H9 (cell line): ENCODE data around the gene DPYD. TPM values are rescaled to one million over a fixed set of nuclear protein-coding genes. Genes with fewer than 3 reads are reported as not detected.

ENCODE experiments used
- DNase-seq: peaks from one replicate; pipeline ENCODE4 v3.0.0-alpha.2; 2017
- H2AFZ ChIP-seq: one replicate; pipeline ENCODE4 v1.6.1; 2013; ENCODE audit warnings: mild to moderate bottlenecking, low read length, control low read depth, moderate library complexity
- H2AK5ac ChIP-seq: 2 replicates; pipeline ENCODE4 v1.6.1; 2013; ENCODE audit warnings: low read length, control low read depth, mixed read lengths; ENCODE audit not compliant: insufficient read length
- H2BK120ac ChIP-seq: one replicate; pipeline ENCODE4 v1.6.1; 2013; ENCODE audit warnings: low read depth, mild to moderate bottlenecking, low read length, control low read depth, inconsistent platforms; ENCODE audit not compliant: poor library complexity, severe bottlenecking
- H2BK12ac ChIP-seq: 2 replicates; pipeline ENCODE4 v1.6.1; 2013; ENCODE audit warnings: low read length, control low read depth, mixed read lengths, low read depth; ENCODE audit not compliant: insufficient read length
- H2BK15ac ChIP-seq: 2 replicates; pipeline ENCODE4 v1.6.1; 2013; ENCODE audit warnings: low read depth, low read length, control low read depth
- H2BK20ac ChIP-seq: one replicate; pipeline ENCODE4 v1.6.1; 2013; ENCODE audit warnings: low read depth, mild to moderate bottlenecking, low read length, control low read depth, inconsistent platforms; ENCODE audit not compliant: poor library complexity, severe bottlenecking
- H2BK5ac ChIP-seq: 2 replicates; pipeline ENCODE4 v1.6.1; 2013; ENCODE audit warnings: low read length, control low read depth, mixed read lengths; ENCODE audit not compliant: insufficient read length
- H3K14ac ChIP-seq: 2 replicates; pipeline ENCODE4 v1.6.1; 2013; ENCODE audit warnings: low read length, control low read depth; ENCODE audit not compliant: insufficient read depth
- H3K18ac ChIP-seq: 2 replicates; pipeline ENCODE4 v1.6.1; 2013; ENCODE audit warnings: low read depth, mild to moderate bottlenecking, mixed read lengths, low read length, control low read depth; ENCODE audit not compliant: insufficient read length
- H3K23ac ChIP-seq: 2 replicates; pipeline ENCODE4 v1.6.1; 2013; ENCODE audit warnings: low read length, control low read depth, mixed read lengths, low read depth; ENCODE audit not compliant: insufficient read length
- H3K23me2 ChIP-seq: 2 replicates; pipeline ENCODE4 v1.6.1; 2013; ENCODE audit warnings: low read depth, mild to moderate bottlenecking, mixed read lengths, low read length, control low read depth; ENCODE audit not compliant: insufficient read length, poor library complexity, severe bottlenecking
- H3K27ac ChIP-seq: 2 replicates; pipeline ENCODE4 v1.5.1; 2013; ENCODE audit warnings: low read length, control low read depth, mixed read lengths, low read depth; ENCODE audit not compliant: insufficient read length
- H3K27me3 ChIP-seq: 2 replicates; pipeline ENCODE4 v1.6.1; 2013; ENCODE audit warnings: low read length, control low read depth, inconsistent platforms; ENCODE audit not compliant: insufficient read depth
- H3K4ac ChIP-seq: 2 replicates; pipeline ENCODE4 v1.6.1; 2013; ENCODE audit warnings: low read depth, mild to moderate bottlenecking, control low read depth, inconsistent platforms, low read length, moderate library complexity
- H3K4me1 ChIP-seq: 2 replicates; pipeline ENCODE4 v1.6.1; 2013; ENCODE audit warnings: low read length, control low read depth, inconsistent platforms; ENCODE audit not compliant: insufficient read depth
- H3K4me2 ChIP-seq: 2 replicates; pipeline ENCODE4 v1.6.1; 2013; ENCODE audit warnings: low read length, control low read depth, mixed read lengths; ENCODE audit not compliant: insufficient read length, insufficient read depth
- H3K56ac ChIP-seq: 2 replicates; pipeline ENCODE4 v1.6.1; 2013; ENCODE audit warnings: low read depth, mild to moderate bottlenecking, mixed read lengths, low read length, control low read depth; ENCODE audit not compliant: insufficient read length
- H3K79me1 ChIP-seq: 2 replicates; pipeline ENCODE4 v1.6.1; 2013; ENCODE audit warnings: low read depth, mild to moderate bottlenecking, moderate library complexity, low read length, control low read depth, inconsistent platforms; ENCODE audit not compliant: insufficient read depth, poor library complexity, severe bottlenecking
- H3K79me2 ChIP-seq: 2 replicates; pipeline ENCODE4 v1.6.1; 2013; ENCODE audit warnings: low read length, control low read depth, inconsistent platforms; ENCODE audit not compliant: insufficient read depth
- H3K9ac ChIP-seq: 2 replicates; pipeline ENCODE4 v1.6.1; 2013; ENCODE audit warnings: low read length, control low read depth, mixed read lengths; ENCODE audit not compliant: insufficient read length; ENCODE audit errors: extremely low read depth
- H3K9me3 ChIP-seq: one replicate; pipeline ENCODE4 v1.6.1; 2013; ENCODE audit warnings: low read depth, low read length, inconsistent platforms; ENCODE audit not compliant: control insufficient read depth
- H3T11ph ChIP-seq: one replicate; pipeline ENCODE4 v1.6.1; 2013; ENCODE audit warnings: mild to moderate bottlenecking, low read length, control low read depth, inconsistent platforms
- H4K20me1 ChIP-seq: one replicate; pipeline ENCODE4 v1.6.1; 2013; ENCODE audit not compliant: control insufficient read depth, insufficient read length, insufficient read depth
- H4K5ac ChIP-seq: 2 replicates; pipeline ENCODE4 v1.6.1; 2013; ENCODE audit warnings: low read depth, mild to moderate bottlenecking, mixed read lengths, low read length, control low read depth; ENCODE audit not compliant: insufficient read length
- H4K8ac ChIP-seq: replicated peaks from 2 replicates; pipeline ENCODE4 v1.6.1; 2013; ENCODE audit warnings: low read length, control low read depth, mixed read lengths, low read depth; ENCODE audit not compliant: insufficient read length
- H4K91ac ChIP-seq: 2 replicates; pipeline ENCODE4 v1.6.1; 2013; ENCODE audit warnings: low read depth, mild to moderate bottlenecking, moderate library complexity, mixed read lengths, low read length, control low read depth; ENCODE audit not compliant: insufficient read length
- H3K27ac Mint-ChIP-seq, 3 experiments: 2 replicates in 2 of 3; 3 replicates in 1 of 3; pipeline ENCODE4 v1.8.0; 2020 to 2021; ENCODE audit warnings: mixed read lengths in 3 of 3, mild to moderate bottlenecking in 1 of 3, moderate library complexity in 1 of 3
- H3K27me3 Mint-ChIP-seq: 2 replicates; pipeline ENCODE4 v1.8.0; 2021; ENCODE audit warnings: low read depth, mild to moderate bottlenecking, moderate library complexity, mixed read lengths
- H3K36me3 Mint-ChIP-seq, 3 experiments: 2 replicates in 2 of 3; 3 replicates in 1 of 3; pipeline ENCODE4 v1.8.0; 2020 to 2021; ENCODE audit warnings: low read depth in 3 of 3, mixed read lengths in 3 of 3; ENCODE audit not compliant: insufficient read depth in 1 of 3
- H3K4me1 Mint-ChIP-seq, 2 experiments: 2 replicates each; pipeline ENCODE4 v1.8.0; 2020; ENCODE audit warnings: mixed read lengths in 2 of 2
- H3K4me3 Mint-ChIP-seq, 2 experiments: 2 replicates in 1 of 2; 3 replicates in 1 of 2; pipeline ENCODE4 v1.8.0; 2020 to 2021; ENCODE audit warnings: mild to moderate bottlenecking in 2 of 2, mixed read lengths in 2 of 2, moderate library complexity in 1 of 2
- H3K9me3 Mint-ChIP-seq, 2 experiments: 2 replicates in 1 of 2; 3 replicates in 1 of 2; pipeline ENCODE4 v1.8.0; 2020; ENCODE audit warnings: mild to moderate bottlenecking in 2 of 2, mixed read lengths in 2 of 2, moderate library complexity in 1 of 2
- total RNA-seq: library from RNA; stranded (reverse); gene quantifications from 2 replicates; pipeline ENCODE4 v1.2.1, GENCODE V29; 2021
- TF ChIP-seq, protein P1 (sequence below): fragments of 200-600 bp; sonication (generic); conservative IDR thresholded peaks from 3 replicates; pipeline ENCODE4 v1.8.0; 2021; ENCODE audit warnings: antibody characterized with exemption, mild to moderate bottlenecking

DPYD gene
- total RNA-seq, 1 experiment from 2014 or later, result 0.37 TPM

DNA sequence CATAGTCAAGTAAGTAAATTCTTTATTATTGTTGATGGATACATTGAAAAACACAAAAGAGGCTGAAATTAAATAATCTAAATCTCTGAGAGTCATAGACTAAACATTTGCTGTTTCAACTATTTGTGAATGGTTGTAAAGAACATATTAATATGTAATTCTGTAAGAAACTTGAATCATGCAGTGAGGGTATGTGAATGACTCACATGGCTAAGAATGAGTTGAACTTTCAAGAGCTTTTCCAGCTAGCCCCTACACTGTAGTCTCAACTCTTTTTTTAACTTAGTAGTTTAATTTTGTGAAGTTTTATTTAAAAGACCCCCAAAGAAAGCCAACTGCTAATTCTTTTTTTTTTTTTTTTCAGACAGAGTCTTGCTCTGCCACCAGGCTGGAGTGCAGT lies 588.1 kb downstream of the DPYD start:
- H4K5ac ChIP-seq, result no peak overlapping the region
- H3K9ac ChIP-seq, result no peak overlapping the region
- no peak overlapping the region for H3K4me2 ChIP-seq
- no peak overlapping the region for H2BK20ac ChIP-seq
- H2AK5ac ChIP-seq, result no peak overlapping the region
- H3K27me3 Mint-ChIP-seq, result no peaks in the 10 kb centered on the region
- no peak overlapping the region for H3T11ph ChIP-seq
- no peak overlapping the region for H3K4me3 Mint-ChIP-seq
- no peaks in the 10 kb centered on the region for H3K79me1 ChIP-seq
- no peak overlapping the region for H3K14ac ChIP-seq
- no peak overlapping the region for H2BK15ac ChIP-seq
- no peak for DNase-seq
- no peaks in the 10 kb centered on the region for H3K27me3 ChIP-seq
- H3K4me1 ChIP-seq, result no peaks in the 10 kb centered on the region
- H3K27ac Mint-ChIP-seq, result no peak overlapping the region
- H2BK120ac ChIP-seq, result no peak overlapping the region
- no peak overlapping the region for H2BK12ac ChIP-seq
- H3K23ac ChIP-seq, result no peak overlapping the region
- H3K27ac ChIP-seq, result no peak overlapping the region
- no peak overlapping the region for H2AFZ ChIP-seq
- no peak overlapping the region for H3K4ac ChIP-seq
- H3K23me2 ChIP-seq, result no peaks in the 10 kb centered on the region
- TF ChIP-seq, protein P1, sequence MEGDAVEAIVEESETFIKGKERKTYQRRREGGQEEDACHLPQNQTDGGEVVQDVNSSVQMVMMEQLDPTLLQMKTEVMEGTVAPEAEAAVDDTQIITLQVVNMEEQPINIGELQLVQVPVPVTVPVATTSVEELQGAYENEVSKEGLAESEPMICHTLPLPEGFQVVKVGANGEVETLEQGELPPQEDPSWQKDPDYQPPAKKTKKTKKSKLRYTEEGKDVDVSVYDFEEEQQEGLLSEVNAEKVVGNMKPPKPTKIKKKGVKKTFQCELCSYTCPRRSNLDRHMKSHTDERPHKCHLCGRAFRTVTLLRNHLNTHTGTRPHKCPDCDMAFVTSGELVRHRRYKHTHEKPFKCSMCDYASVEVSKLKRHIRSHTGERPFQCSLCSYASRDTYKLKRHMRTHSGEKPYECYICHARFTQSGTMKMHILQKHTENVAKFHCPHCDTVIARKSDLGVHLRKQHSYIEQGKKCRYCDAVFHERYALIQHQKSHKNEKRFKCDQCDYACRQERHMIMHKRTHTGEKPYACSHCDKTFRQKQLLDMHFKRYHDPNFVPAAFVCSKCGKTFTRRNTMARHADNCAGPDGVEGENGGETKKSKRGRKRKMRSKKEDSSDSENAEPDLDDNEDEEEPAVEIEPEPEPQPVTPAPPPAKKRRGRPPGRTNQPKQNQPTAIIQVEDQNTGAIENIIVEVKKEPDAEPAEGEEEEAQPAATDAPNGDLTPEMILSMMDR, result no peak
- no peak overlapping the region for H3K18ac ChIP-seq
- H4K20me1 ChIP-seq, result no peaks in the 10 kb centered on the region
- H2BK5ac ChIP-seq, result no peak overlapping the region
- no peaks in the 10 kb centered on the region for H3K79me2 ChIP-seq
- no peaks in the 10 kb centered on the region for H3K9me3 ChIP-seq
- H3K56ac ChIP-seq, result no peak overlapping the region
- no peak overlapping the region for H4K8ac ChIP-seq
- H3K4me1 Mint-ChIP-seq, result no peaks in the 10 kb centered on the region
- H3K36me3 Mint-ChIP-seq, result no peaks in the 10 kb centered on the region
- H3K9me3 Mint-ChIP-seq, result no peaks in the 10 kb centered on the region
- no peak overlapping the region for H4K91ac ChIP-seq
